ENCODE results near the gene MUC21. TPM values are rescaled to one million over a fixed set of nuclear protein-coding genes. Genes with fewer than 3 reads are reported as not detected.
A peak's percentile ranks its signal among the peaks of the same experiment; 100 is the strongest.
"Not testable (repeated sequence)": the region's sequence is repeated elsewhere in the genome, so short reads cannot be mapped to it uniquely, and the experiment has no call there.

The MUC21 gene
- total RNA-seq, 8 experiments from 2014 or later = 0.05 to 0.52 (median 0.17) TPM; not detected in 3

DNA sequence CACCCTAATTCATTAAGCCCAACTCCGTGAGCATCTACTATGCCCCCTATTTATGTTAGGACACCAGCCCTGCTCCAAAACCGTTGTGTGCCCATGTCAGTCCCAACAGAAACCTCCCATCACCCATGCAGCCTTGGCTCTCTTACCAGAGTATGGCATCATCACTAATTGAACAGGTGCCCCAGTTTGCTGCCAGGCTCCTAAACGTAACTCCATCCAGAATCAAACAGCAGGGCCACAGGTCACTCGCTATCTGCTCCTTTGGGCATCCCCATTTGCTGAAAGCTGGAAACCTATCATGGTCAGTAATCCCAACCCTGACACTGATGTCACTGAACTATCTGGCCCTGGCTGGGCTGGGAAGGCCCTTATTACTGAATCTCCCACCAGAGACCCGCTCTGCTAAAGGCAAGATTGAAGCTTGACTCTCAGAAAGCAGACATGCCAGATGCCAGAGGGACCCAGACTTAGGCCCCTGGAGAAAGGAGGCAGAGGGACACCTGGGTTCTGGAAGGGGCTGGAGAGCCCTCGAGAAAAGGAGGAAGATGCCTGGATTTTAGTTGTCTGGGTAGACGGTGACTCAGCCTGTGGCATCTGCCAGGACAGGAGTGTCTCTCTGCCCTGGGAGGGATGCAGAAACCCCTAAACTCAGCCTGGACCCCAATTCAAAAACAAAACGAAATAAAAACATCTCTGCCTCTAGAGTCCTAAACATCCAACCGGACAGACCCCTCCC, 28.7 kb upstream of the MUC21 start:
- in situ Hi-C loops (cut with MboI; ENCODE audit: low pct_unique_long_range_greater_than_20kb in 2 of 9, low sequenced_read_pairs in 9 of 9, unreplicated experiment in 9 of 9) = no loop called here
- ATAC-seq (replicated peaks in 6 of 8) = peak in 3 of 8 experiments; percentile 3 to 28 (median 3)
- Histone ChIP-seq H3K4me3 (peak overlapping the region in 3 of 5 donors; percentile 25 to 32 (median 27)), H3K4me1 (replicated peaks in 1 of 2) (no peaks in the 10 kb centered on the region), H3K27ac (no peak overlapping the region)
- 36 to 93% (median 70%) methylated on average over 1 to 6 of the region's 9 CpGs; no CpG with 5 or more reads in 2 of the 10 experiments for WGBS, 10 experiments

- H3K4me3 ChIP-seq = peak overlapping the region in 4 of 5 donors; percentile 16 to 32 (median 26)
- H3K4me1 ChIP-seq (replicated peaks in 1 of 2) = no peaks in the 10 kb centered on the region
- 0 to 80% (median 19%) methylated on average over 1 to 12 of the region's 46 CpGs; no CpG with 5 or more reads in 4 of the 10 experiments for WGBS, 10 experiments
- no peak overlapping the region for H3K27ac ChIP-seq
- in situ Hi-C loops (cut with MboI; ENCODE audit: low pct_unique_long_range_greater_than_20kb in 2 of 9, low sequenced_read_pairs in 9 of 9, unreplicated experiment in 9 of 9) = no loop called here
- peak; percentile 35 to 97 (median 94) for ATAC-seq (replicated peaks in 6 of 8)
Measured at GRCh38 chr6:30955367-30956042, 28.0 kb upstream of the MUC21 start.

DNA sequence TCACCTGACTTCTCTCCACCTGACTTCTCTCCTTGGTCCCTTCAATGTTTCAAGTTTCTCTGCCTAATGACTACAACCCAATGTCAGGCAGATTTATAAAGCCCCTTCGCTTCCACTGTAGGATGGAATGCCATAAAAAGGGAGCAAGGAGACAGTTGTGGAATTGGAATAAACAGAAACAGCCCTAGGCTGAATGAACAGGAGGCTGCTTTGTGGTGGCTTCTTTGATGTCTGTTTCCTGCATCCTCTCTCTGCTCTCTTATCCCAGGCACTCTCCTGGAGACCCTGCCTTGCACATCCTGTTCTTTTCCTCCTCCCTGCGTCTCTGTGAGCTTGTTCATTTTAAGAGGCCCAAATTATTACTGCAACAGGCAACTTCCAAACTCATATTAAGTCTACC, 25.8 kb upstream of the MUC21 start:
- in situ Hi-C loops (cut with MboI; ENCODE audit: low pct_unique_long_range_greater_than_20kb in 2 of 9, low sequenced_read_pairs in 9 of 9, unreplicated experiment in 9 of 9) = no loop called here
- H3K27ac ChIP-seq = no peak overlapping the region
- no peak overlapping the region for H3K4me3 ChIP-seq
- 22 to 82% (median 79%) methylated on average over 1 to 2 of the region's 2 CpGs; no CpG with 5 or more reads in 3 of the 10 experiments for WGBS, 10 experiments
- no peaks in the 10 kb centered on the region for H3K4me1 ChIP-seq (replicated peaks in 1 of 2)
- ATAC-seq (replicated peaks in 6 of 8) = no peak

DNA sequence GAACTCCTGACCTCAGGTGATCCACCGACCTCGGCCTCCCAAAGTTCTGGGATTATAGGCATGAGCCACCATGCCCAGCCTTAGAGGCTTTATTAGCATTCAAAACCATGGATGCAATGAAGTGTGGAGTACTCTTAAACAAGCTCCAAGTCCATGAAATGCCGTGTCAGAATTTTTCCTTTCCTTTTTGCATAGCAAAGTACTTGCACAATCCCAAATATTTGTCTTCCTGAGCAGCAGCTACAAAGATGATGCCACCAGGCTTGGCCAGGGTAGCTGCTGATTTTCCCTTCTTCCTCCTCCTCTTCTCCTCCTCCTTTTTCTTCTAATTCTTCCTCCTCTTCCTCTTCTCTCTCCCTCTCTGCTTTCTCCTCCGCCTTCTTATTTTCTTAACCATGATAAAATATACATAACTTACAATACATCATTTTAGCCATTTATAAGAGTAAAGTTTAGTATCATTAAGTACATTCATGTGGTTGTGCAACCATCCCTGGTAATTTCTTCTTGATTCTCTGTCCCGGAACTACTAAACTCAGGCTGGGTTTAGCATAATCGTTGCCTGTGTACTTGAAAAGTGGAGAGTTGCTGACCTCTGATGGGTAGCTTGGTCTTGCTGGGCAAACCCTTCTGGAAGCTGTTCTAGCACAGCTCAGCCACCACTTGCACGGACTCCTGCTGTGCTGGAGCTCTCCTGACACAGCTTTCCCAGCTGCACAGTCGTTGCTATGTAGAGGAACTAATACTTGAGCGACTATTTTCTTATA, 22.4 kb upstream of the MUC21 start:
- H3K4me3 ChIP-seq = no peak overlapping the region
- ATAC-seq (replicated peaks in 6 of 8) = peak in 3 of 8 experiments; percentile 29 to 57 (median 52)
- 24 to 92% (median 71%) methylated on average over 1 to 9 of the region's 9 CpGs for WGBS, 10 experiments
- in situ Hi-C loops (cut with MboI; ENCODE audit: low pct_unique_long_range_greater_than_20kb in 2 of 9, low sequenced_read_pairs in 9 of 9, unreplicated experiment in 9 of 9) = no loop called here
- no peaks in the 10 kb centered on the region for H3K4me1 ChIP-seq (replicated peaks in 1 of 2)
- H3K27ac ChIP-seq = no peak overlapping the region

- in situ Hi-C loops (cut with MboI; ENCODE audit: low pct_unique_long_range_greater_than_20kb in 2 of 9, low sequenced_read_pairs in 9 of 9, unreplicated experiment in 9 of 9) = no loop called here
- no peak for ATAC-seq (replicated peaks in 6 of 8)
- Histone ChIP-seq H3K4me3 (no peak overlapping the region), H3K27ac (no peak overlapping the region), H3K4me1 (replicated peaks in 1 of 2) (no peaks in the 10 kb centered on the region)
Measured at GRCh38 chr6:30962716-30963115, 20.8 kb upstream of the MUC21 start.

- peak in 1 of 8 experiments; percentile 41 for ATAC-seq (replicated peaks in 6 of 8)
- in situ Hi-C loops (cut with MboI; ENCODE audit: low pct_unique_long_range_greater_than_20kb in 2 of 9, low sequenced_read_pairs in 9 of 9, unreplicated experiment in 9 of 9) = no loop called here
- 17 to 89% (median 69%) methylated on average over 2 to 6 of the region's 6 CpGs; no CpG with 5 or more reads in 2 of the 10 experiments for WGBS, 10 experiments
Measured at GRCh38 chr6:30963641-30964040, 19.9 kb upstream of the MUC21 start.

GRCh38 chr6:30964075-30964474, 19.4 kb upstream of the MUC21 start:
- 51 to 80% (median 73%) methylated on average over 2 to 4 of the region's 4 CpGs; no CpG with 5 or more reads in 7 of the 10 experiments for WGBS, 10 experiments
- peak in 1 of 8 experiments; percentile 32 for ATAC-seq (replicated peaks in 6 of 8)
- no peak overlapping the region for H3K4me3 ChIP-seq
- in situ Hi-C loops (cut with MboI; ENCODE audit: low pct_unique_long_range_greater_than_20kb in 2 of 9, low sequenced_read_pairs in 9 of 9, unreplicated experiment in 9 of 9) = no loop called here
- no peaks in the 10 kb centered on the region for H3K4me1 ChIP-seq (replicated peaks in 1 of 2)
- no peak overlapping the region for H3K27ac ChIP-seq

More at GRCh38 chr6:30963641-30964040, 19.9 kb upstream of the MUC21 start:
- H3K4me1 ChIP-seq (replicated peaks in 1 of 2) = no peaks in the 10 kb centered on the region
- H3K27ac ChIP-seq = no peak overlapping the region
- no peak overlapping the region for H3K4me3 ChIP-seq

DNA sequence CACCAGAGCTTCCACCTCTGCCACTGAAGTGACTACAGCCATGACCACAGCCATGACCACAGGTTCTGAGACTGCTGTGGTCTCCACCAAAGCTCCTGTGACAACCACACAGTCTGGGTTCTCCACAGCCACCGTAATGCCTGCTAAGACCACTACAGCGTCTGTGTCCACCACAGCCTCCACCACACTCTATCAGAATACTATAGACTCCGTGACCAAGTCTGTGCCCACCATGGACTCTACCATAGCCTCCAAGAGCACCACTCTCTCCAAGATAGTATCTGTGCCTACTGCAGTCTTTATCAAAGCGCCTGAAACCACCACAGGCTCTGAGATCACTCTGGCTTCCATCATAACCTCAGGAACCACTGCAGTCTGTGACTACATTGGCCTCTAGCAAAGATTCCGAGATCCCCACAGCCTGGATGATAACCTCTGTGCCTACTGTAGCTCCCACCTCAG, 18.3 kb upstream of the MUC21 start:
- no peak overlapping the region for H3K4me3 ChIP-seq
- no peak for ATAC-seq (replicated peaks in 6 of 8)
- H3K27ac ChIP-seq = no peak overlapping the region
- in situ Hi-C loops (cut with MboI; ENCODE audit: low pct_unique_long_range_greater_than_20kb in 2 of 9, low sequenced_read_pairs in 9 of 9, unreplicated experiment in 9 of 9) = no loop called here
- WGBS, 10 experiments = 0 to 100% (median 68%) methylated on average over 1 to 5 of the region's 5 CpGs; no CpG with 5 or more reads in 3 of the 10 experiments
- no peaks in the 10 kb centered on the region for H3K4me1 ChIP-seq (replicated peaks in 1 of 2)

DNA sequence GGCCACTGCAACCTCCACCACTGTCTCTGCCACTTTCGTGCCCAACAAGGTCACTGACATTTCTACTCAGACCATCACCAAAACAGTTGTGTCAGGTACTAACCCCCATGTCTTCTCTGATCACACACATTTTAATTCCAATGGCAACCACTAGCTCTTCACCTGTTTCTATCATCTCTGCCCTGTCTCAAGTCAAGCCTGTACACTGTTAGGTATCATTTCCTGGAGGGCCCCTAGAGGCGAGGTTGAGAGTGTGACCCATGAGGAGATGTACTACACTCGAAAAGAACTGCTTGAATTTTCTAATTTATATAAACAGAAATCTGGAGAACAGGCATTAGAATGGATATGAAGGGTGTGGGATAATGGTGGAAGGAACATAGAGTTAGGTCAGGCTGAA, 17.4 kb upstream of the MUC21 start:
- no peak for ATAC-seq (replicated peaks in 6 of 8)
- H3K4me3 ChIP-seq = no peak overlapping the region
- WGBS, 10 experiments = 8 to 70% (median 50%) methylated on average over 1 to 3 of the region's 3 CpGs; no CpG with 5 or more reads in 4 of the 10 experiments
- in situ Hi-C loops (cut with MboI; ENCODE audit: low pct_unique_long_range_greater_than_20kb in 2 of 9, low sequenced_read_pairs in 9 of 9, unreplicated experiment in 9 of 9) = no loop called here
- H3K27ac ChIP-seq = no peak overlapping the region
- H3K4me1 ChIP-seq (replicated peaks in 1 of 2) = no peaks in the 10 kb centered on the region

GRCh38 chr6:30969171-30969570, 14.3 kb upstream of the MUC21 start:
- H3K4me1 ChIP-seq (replicated peaks in 1 of 2); H3K27ac ChIP-seq; ATAC-seq (replicated peaks in 6 of 8); H3K4me3 ChIP-seq; in situ Hi-C loops (cut with MboI; ENCODE audit: low pct_unique_long_range_greater_than_20kb in 2 of 9, low sequenced_read_pairs in 9 of 9, unreplicated experiment in 9 of 9): not testable (repeated sequence)
- 65 to 93% (median 86%) methylated on average over 1 to 5 of the region's 6 CpGs; no CpG with 5 or more reads in 3 of the 10 experiments for WGBS, 10 experiments

- Histone ChIP-seq H3K27ac (no peak overlapping the region), H3K4me3 (no peak overlapping the region), H3K4me1 (replicated peaks in 1 of 2) (no peaks in the 10 kb centered on the region)
- ATAC-seq (replicated peaks in 6 of 8) = no peak
- in situ Hi-C loops (cut with MboI; ENCODE audit: low pct_unique_long_range_greater_than_20kb in 2 of 9, low sequenced_read_pairs in 9 of 9, unreplicated experiment in 9 of 9) = no loop called here
- 20 to 100% (median 75%) methylated on average over 1 to 5 of the region's 5 CpGs; no CpG with 5 or more reads in 1 of the 10 experiments for WGBS, 10 experiments
Measured at GRCh38 chr6:30970946-30971345, 12.6 kb upstream of the MUC21 start.

DNA sequence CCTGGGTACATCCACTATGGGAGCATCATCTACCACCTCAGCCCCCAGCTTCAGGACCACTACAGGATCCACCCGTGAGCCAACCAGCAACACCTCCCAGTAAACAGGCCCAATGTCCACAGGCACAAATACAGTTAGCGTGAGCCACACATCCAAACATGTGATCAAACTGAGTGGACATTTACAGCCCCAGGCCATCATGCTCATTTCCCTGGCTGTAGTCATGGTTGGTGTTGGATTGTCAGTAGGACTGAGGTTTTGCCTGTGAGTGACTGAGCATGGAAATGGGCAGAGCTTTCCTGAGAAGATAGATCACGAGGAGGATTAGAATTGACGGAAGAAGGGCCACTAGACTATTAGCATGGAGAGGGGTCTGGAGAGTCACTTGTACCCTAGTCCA, 10.7 kb upstream of the MUC21 start:
- no peak for ATAC-seq (replicated peaks in 6 of 8)
- no peak overlapping the region for H3K27ac ChIP-seq
- H3K4me1 ChIP-seq (replicated peaks in 1 of 2) = no peaks in the 10 kb centered on the region
- 76 to 100% (median 92%) methylated on average over 1 to 3 of the region's 4 CpGs; no CpG with 5 or more reads in 6 of the 10 experiments for WGBS, 10 experiments
- H3K4me3 ChIP-seq = no peak overlapping the region
- in situ Hi-C loops (cut with MboI; ENCODE audit: low pct_unique_long_range_greater_than_20kb in 2 of 9, low sequenced_read_pairs in 9 of 9, unreplicated experiment in 9 of 9) = no loop called here

Measured in motor neuron (in vitro differentiated cells).